Daoy (cell line): ENCODE data around the gene CHST13. TPM values are rescaled to one million over a fixed set of nuclear protein-coding genes. Genes with fewer than 3 reads are reported as not detected.

Source experiments
- DNase-seq: peaks from one replicate; pipeline ENCODE4 v3.0.0-alpha.2; 2015; ENCODE audit warnings: low read depth
- total RNA-seq: library from RNA; depleted of rRNA; stranded (reverse); fragments of >200 nt; shearing (Covaris generic); gene quantifications from 2 replicates; pipeline ENCODE4 v1.2.3, GENCODE V29; 2014

Gene CHST13
- total RNA-seq, 1 experiment from 2014 or later, result not detected

GRCh38 chr3:126540951-126541627 is 17.1 kb downstream of the CHST13 start:
- no peak for DNase-seq

GRCh38 chr3:126541628-126542339 is 17.8 kb downstream of the CHST13 start:
- DNase-seq, result no peak

GRCh38 chr3:126542340-126543241 is 18.6 kb downstream of the CHST13 start:
- DNase-seq, result peak; percentile 0

- DNase-seq, result no peak
These were observed 19.6 kb downstream of the CHST13 start for GRCh38 chr3:126543457-126544061.

GRCh38 chr3:126544596-126545281 is 20.8 kb downstream of the CHST13 start:
- no peak for DNase-seq

- no peak for DNase-seq
These were observed 21.6 kb downstream of the CHST13 start for GRCh38 chr3:126545544-126545943.

GRCh38 chr3:126546013-126546412 is 22.1 kb downstream of the CHST13 start:
- DNase-seq, result no peak

GRCh38 chr3:126546549-126547239 is 22.7 kb downstream of the CHST13 start:
- DNase-seq, result no peak

- DNase-seq, result no peak
These were observed 23.8 kb downstream of the CHST13 start for GRCh38 chr3:126547721-126548120.

GRCh38 chr3:126548556-126549466 is 24.9 kb downstream of the CHST13 start:
- DNase-seq, result no peak

GRCh38 chr3:126549861-126550487 is 26.0 kb downstream of the CHST13 start:
- no peak for DNase-seq

GRCh38 chr3:126550488-126551051 is 26.6 kb downstream of the CHST13 start:
- no peak for DNase-seq

GRCh38 chr3:126551121-126551838 is 27.3 kb downstream of the CHST13 start:
- DNase-seq, result no peak

- DNase-seq, result no peak
These were observed 28.1 kb downstream of the CHST13 start for GRCh38 chr3:126551839-126552687.

- DNase-seq, result no peak
These were observed 28.8 kb downstream of the CHST13 start for GRCh38 chr3:126552688-126553283.

- no peak for DNase-seq
These were observed 29.5 kb downstream of the CHST13 start for GRCh38 chr3:126553284-126554084.
